HFFc6 (cell line): Measurements from ENCODE around the gene DEDD2. TPM values are rescaled to one million over a fixed set of nuclear protein-coding genes. Genes with fewer than 3 reads are reported as not detected.
A peak's percentile ranks its signal among the peaks of the same experiment; 100 is the strongest.

Experiments used
- DNase-seq: peaks from one replicate; pipeline ENCODE4 v3.0.0-alpha.2; 2018
- H3K27ac Mint-ChIP-seq: 2 replicates; pipeline ENCODE4 v1.8.0; 2020; ENCODE audit warnings: mild to moderate bottlenecking, mixed read lengths
- H3K27me3 Mint-ChIP-seq: 2 replicates; pipeline ENCODE4 v1.8.0; 2021; ENCODE audit warnings: mild to moderate bottlenecking, moderate library complexity, mixed read lengths; ENCODE audit not compliant: insufficient read depth
- H3K36me3 Mint-ChIP-seq: 2 replicates; pipeline ENCODE4 v1.8.0; 2021; ENCODE audit warnings: low read depth, mixed read lengths
- H3K4me1 Mint-ChIP-seq: 2 replicates; pipeline ENCODE4 v1.8.0; 2020; ENCODE audit warnings: low read depth, mixed read lengths
- H3K4me3 Mint-ChIP-seq: 2 replicates; pipeline ENCODE4 v1.8.0; 2020; ENCODE audit warnings: mild to moderate bottlenecking, moderate library complexity, mixed read lengths
- H3K9me3 Mint-ChIP-seq: 2 replicates; pipeline ENCODE4 v1.8.0; 2020; ENCODE audit warnings: mild to moderate bottlenecking, mixed read lengths
- total RNA-seq, 6 experiments: library from RNA; stranded (reverse); fragmentation: NEBNext Ultra II Directional; extraction: Animal tissue kit (Norgen Biotek cat#: 25700); gene quantifications; 2 replicates in 1 of 6; 3 replicates in 5 of 6; pipeline ENCODE4 v1.2.3, GENCODE V29; 2021
- TF ChIP-seq, protein P1 (sequence below): fragments of 200-600 bp; sonication (generic); IDR thresholded peaks from 2 replicates; pipeline ENCODE4 v1.5.0; 2021; ENCODE audit warnings: antibody characterized with exemption, mild to moderate bottlenecking

DEDD2 gene
- total RNA-seq, 6 experiments from 2014 or later, result 19.2 to 24.9 (median 20.2) TPM

GRCh38 chr19:42200116-42200715, 17.3 kb downstream of the DEDD2 start:
- H3K9me3 Mint-ChIP-seq, result no peaks in the 10 kb centered on the region
- peaks cover 30% of the 10 kb centered on the region for H3K4me1 Mint-ChIP-seq
- H3K4me3 Mint-ChIP-seq, result no peak overlapping the region
- peak overlapping the region; percentile 19; the same call in 1 of the 2 replicates for H3K27ac Mint-ChIP-seq
- TF ChIP-seq, protein P1, sequence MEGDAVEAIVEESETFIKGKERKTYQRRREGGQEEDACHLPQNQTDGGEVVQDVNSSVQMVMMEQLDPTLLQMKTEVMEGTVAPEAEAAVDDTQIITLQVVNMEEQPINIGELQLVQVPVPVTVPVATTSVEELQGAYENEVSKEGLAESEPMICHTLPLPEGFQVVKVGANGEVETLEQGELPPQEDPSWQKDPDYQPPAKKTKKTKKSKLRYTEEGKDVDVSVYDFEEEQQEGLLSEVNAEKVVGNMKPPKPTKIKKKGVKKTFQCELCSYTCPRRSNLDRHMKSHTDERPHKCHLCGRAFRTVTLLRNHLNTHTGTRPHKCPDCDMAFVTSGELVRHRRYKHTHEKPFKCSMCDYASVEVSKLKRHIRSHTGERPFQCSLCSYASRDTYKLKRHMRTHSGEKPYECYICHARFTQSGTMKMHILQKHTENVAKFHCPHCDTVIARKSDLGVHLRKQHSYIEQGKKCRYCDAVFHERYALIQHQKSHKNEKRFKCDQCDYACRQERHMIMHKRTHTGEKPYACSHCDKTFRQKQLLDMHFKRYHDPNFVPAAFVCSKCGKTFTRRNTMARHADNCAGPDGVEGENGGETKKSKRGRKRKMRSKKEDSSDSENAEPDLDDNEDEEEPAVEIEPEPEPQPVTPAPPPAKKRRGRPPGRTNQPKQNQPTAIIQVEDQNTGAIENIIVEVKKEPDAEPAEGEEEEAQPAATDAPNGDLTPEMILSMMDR, result no peak
- no peak for DNase-seq
- H3K27me3 Mint-ChIP-seq, result peaks cover 5% of the 10 kb centered on the region
- H3K36me3 Mint-ChIP-seq, result peaks cover 42% of the 10 kb centered on the region

DNA sequence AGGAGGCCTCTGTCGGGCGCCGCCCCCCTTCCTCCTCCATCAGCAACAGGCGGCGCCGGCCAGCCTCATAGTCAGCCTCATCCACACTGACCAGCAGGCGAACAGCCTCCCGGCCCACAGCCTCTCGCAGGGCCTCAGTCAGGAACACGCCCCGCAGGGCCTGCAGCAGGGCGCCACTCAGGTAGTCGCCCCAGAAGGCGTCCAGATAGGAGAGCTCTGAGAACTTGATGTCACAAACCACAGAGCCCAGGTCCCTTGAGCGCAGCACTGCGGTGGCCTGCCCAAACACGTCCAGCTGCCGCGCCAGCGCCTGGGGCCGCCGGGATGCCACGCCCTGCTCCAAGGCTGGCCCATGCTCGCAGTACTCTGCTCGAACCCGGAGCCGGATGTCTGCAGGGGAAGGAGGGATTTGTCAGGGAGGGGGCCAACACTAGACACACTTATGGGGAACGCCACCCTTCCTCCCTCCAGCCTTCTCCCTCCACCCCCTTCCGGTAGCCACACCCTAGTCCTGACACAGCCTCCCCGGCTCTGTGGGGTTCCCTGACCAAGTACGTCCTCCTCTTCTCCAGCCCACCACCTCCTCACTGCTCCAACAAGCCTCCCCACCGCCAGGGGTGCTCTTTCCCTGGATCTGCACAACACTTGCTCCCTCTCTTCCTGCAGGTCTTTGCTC, 17.9 kb downstream of the DEDD2 start:
- H3K27ac Mint-ChIP-seq, result peak overlapping the region; percentile 19; the same call in 1 of the 2 replicates
- peaks cover 24% of the 10 kb centered on the region for H3K4me1 Mint-ChIP-seq
- peaks cover 5% of the 10 kb centered on the region for H3K27me3 Mint-ChIP-seq
- no peak for DNase-seq
- H3K4me3 Mint-ChIP-seq, result no peak overlapping the region
- no peaks in the 10 kb centered on the region for H3K9me3 Mint-ChIP-seq
- TF ChIP-seq, protein P1, result no peak
- H3K36me3 Mint-ChIP-seq, result peaks cover 36% of the 10 kb centered on the region

GRCh38 chr19:42198676-42199439, 18.6 kb downstream of the DEDD2 start:
- Mint-ChIP-seq H3K27ac (peak overlapping the region; percentile 9; the same call in 1 of the 2 replicates), H3K9me3 (peaks cover 4% of the 10 kb centered on the region; the same call in 1 of the 2 replicates), H3K4me1 (peaks cover 19% of the 10 kb centered on the region), H3K27me3 (peaks cover 9% of the 10 kb centered on the region), H3K4me3 (no peak overlapping the region), H3K36me3 (peaks cover 37% of the 10 kb centered on the region)
- DNase-seq, result no peak
- TF ChIP-seq, protein P1, result no peak

- Mint-ChIP-seq H3K4me3 (no peak overlapping the region), H3K27me3 (peaks cover 9% of the 10 kb centered on the region), H3K4me1 (peaks cover 19% of the 10 kb centered on the region), H3K27ac (no peak overlapping the region), H3K36me3 (peaks cover 42% of the 10 kb centered on the region), H3K9me3 (peaks cover 7% of the 10 kb centered on the region; the same call in 1 of the 2 replicates)
- TF ChIP-seq, protein P1, result no peak
- no peak for DNase-seq
These were observed 20.1 kb downstream of the DEDD2 start for GRCh38 chr19:42197375-42197817.

GRCh38 chr19:42196011-42197001, 21.2 kb downstream of the DEDD2 start:
- Mint-ChIP-seq H3K27me3 (peaks cover 9% of the 10 kb centered on the region), H3K9me3 (peaks cover 7% of the 10 kb centered on the region; the same call in 1 of the 2 replicates), H3K36me3 (peaks cover 42% of the 10 kb centered on the region), H3K4me3 (no peak overlapping the region), H3K4me1 (peaks cover 30% of the 10 kb centered on the region), H3K27ac (no peak overlapping the region)
- TF ChIP-seq, protein P1, result no peak
- no peak for DNase-seq
